ENCODE results near the gene RNU7-1. TPM values are rescaled to one million over a fixed set of nuclear protein-coding genes. Genes with fewer than 3 reads are reported as not detected.

The RNU7-1 gene
- total and polyA plus RNA-seq, 9 of the 15 experiments (the other 6 are each of a cell fraction or from before 2014, with no cell fraction given), result not detected

GRCh38 chr12:6965026-6965661 is 21.5 kb downstream of the RNU7-1 start (continued):
- TF ChIP-seq ZEB2 (IDR thresholded peaks at IDR 0.05), result no peak
- no peak for TF ChIP-seq ZNF146 (CRISPR knock-in tag; IDR thresholded peaks at IDR 0.05; ENCODE audit: unreplicated experiment)
- no peak for TF ChIP-seq YBX1 (IDR thresholded peaks at IDR 0.05)
- no peak for TF ChIP-seq ZBTB34 (CRISPR knock-in tag; IDR thresholded peaks at IDR 0.05)
- TF ChIP-seq, protein P1, sequence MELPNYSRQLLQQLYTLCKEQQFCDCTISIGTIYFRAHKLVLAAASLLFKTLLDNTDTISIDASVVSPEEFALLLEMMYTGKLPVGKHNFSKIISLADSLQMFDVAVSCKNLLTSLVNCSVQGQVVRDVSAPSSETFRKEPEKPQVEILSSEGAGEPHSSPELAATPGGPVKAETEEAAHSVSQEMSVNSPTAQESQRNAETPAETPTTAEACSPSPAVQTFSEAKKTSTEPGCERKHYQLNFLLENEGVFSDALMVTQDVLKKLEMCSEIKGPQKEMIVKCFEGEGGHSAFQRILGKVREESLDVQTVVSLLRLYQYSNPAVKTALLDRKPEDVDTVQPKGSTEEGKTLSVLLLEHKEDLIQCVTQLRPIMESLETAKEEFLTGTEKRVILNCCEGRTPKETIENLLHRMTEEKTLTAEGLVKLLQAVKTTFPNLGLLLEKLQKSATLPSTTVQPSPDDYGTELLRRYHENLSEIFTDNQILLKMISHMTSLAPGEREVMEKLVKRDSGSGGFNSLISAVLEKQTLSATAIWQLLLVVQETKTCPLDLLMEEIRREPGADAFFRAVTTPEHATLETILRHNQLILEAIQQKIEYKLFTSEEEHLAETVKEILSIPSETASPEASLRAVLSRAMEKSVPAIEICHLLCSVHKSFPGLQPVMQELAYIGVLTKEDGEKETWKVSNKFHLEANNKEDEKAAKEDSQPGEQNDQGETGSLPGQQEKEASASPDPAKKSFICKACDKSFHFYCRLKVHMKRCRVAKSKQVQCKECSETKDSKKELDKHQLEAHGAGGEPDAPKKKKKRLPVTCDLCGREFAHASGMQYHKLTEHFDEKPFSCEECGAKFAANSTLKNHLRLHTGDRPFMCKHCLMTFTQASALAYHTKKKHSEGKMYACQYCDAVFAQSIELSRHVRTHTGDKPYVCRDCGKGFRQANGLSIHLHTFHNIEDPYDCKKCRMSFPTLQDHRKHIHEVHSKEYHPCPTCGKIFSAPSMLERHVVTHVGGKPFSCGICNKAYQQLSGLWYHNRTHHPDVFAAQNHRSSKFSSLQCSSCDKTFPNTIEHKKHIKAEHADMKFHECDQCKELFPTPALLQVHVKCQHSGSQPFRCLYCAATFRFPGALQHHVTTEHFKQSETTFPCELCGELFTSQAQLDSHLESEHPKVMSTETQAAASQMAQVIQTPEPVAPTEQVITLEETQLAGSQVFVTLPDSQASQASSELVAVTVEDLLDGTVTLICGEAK (IDR thresholded peaks at IDR 0.05), result no peak
- TF ChIP-seq, protein P1 (CRISPR knock-in tag; IDR thresholded peaks at IDR 0.05), result no peak
- no peak for TF ChIP-seq ZC3H11A (IDR thresholded peaks at IDR 0.05; ENCODE audit: low read depth, low read length)
- no peak for TF ChIP-seq TAL1 (IDR thresholded peaks at IDR 0.05)
- TF ChIP-seq UBTF (IDR thresholded peaks at IDR 0.05; ENCODE audit: borderline replicate concordance in 1 of 2, low read depth in 2 of 2, low read length in 2 of 2), result 0 out of 4 replicates have a peak, but pooled peaks of 1 of the 2 experiments have one; percentile 43
- TF ChIP-seq KAT2B (IDR thresholded peaks at IDR 0.05; ENCODE audit: low read depth, low read length), result no peak
- TF ChIP-seq JUND (IDR thresholded peaks at IDR 0.05; ENCODE audit: borderline replicate concordance, low read depth, low read length), result no peak
- TF ChIP-seq JUND (tag; IDR thresholded peaks at IDR 0.05; ENCODE audit: borderline replicate concordance, low read depth, low read length), result peak; percentile 40; the same call in 1 of the 3 replicates
- peak; percentile 94 for TF ChIP-seq MYC (IDR thresholded peaks at IDR 0.05; ENCODE audit: low read depth, low read length)
- no peak for TF ChIP-seq MYC (CRISPR knock-in tag; IDR thresholded peaks at IDR 0.05; ENCODE audit: borderline replicate concordance, low read depth)
- no peak for TF ChIP-seq BACH1 (tag; IDR thresholded peaks at IDR 0.05)

Measured in K562 (cell line).